Cardiac fibroblast (primary cell): Measurements from ENCODE around the gene STKLD1.

Experiments
- DNase-seq, 2 donors: peaks; one replicate each; pipeline versions ENCODE4 v3.0.0 to v3.0.0-alpha.2; 2010; ENCODE audit warnings: low read depth in 2 of 2
- H3K4me3 ChIP-seq, 2 donors: replicated peaks in 1 of 2; 1 replicate in 1 of 2; 2 replicates in 1 of 2; pipeline ENCODE4 v1.5.1; 2011; ENCODE audit warnings: low read depth in 2 of 2, low read length in 2 of 2, mild to moderate bottlenecking in 2 of 2, moderate library complexity in 1 of 2
- CTCF ChIP-seq: IDR thresholded peaks from one replicate; pipeline ENCODE4 v1.5.1; 2011; ENCODE audit warnings: low read depth, mild to moderate bottlenecking, low read length, inconsistent platforms

STKLD1 gene

GRCh38 chr9:133452562-133452961 lies 76.4 kb downstream of the STKLD1 start:
- no peak overlapping the region for H3K4me3 ChIP-seq
- TF ChIP-seq CTCF, result no peak
- DNase-seq, result no peak

- peak in 1 of 2 donors; percentile 33 for DNase-seq
- TF ChIP-seq CTCF, result no peak
- H3K4me3 ChIP-seq, result no peak overlapping the region
Observed at GRCh38 chr9:133453651-133454050, 77.5 kb downstream of the STKLD1 start.

GRCh38 chr9:133454325-133454724 lies 78.2 kb downstream of the STKLD1 start:
- no peak for TF ChIP-seq CTCF
- H3K4me3 ChIP-seq, result no peak overlapping the region
- no peak for DNase-seq

- no peak for DNase-seq
- H3K4me3 ChIP-seq, result no peak overlapping the region
- no peak for TF ChIP-seq CTCF
Observed at GRCh38 chr9:133454943-133455673, 78.9 kb downstream of the STKLD1 start.
